ENCODE measurements around the gene TPP2. TPM values are rescaled to one million over a fixed set of nuclear protein-coding genes. Genes with fewer than 3 reads are reported as not detected.

TPP2 gene
- total and polyA plus RNA-seq, 9 of the 15 experiments (the other 6 are each of a cell fraction or from before 2014, with no cell fraction given), result 18.8 to 87.7 (median 55.9) TPM

DNA sequence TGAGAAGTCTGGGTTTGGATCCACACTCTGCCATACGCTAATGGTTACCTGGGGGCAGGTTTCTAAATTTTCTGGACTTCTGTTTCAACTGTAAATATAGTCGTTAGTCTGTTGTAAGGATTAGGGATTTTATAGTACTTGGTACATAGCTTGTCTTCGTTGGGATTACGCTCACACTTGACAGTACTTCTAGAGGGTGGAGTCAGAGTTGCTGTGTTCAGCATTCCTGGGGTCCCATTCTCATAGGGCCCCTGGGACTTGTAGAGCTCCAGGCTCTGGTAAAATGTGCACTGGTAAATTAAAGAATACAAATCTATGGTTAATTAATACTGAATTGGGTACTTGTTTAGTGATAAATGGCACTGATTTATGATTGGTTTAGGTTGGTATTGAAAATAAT lies 45.2 kb downstream of the TPP2 start:
- H2AFZ ChIP-seq (ENCODE audit: low read depth, low read length), result no peak overlapping the region
- no peak for TF ChIP-seq KAT7 (CRISPR knock-in tag; IDR thresholded peaks at IDR 0.05; ENCODE audit: borderline replicate concordance)
- TF ChIP-seq, protein P1, sequence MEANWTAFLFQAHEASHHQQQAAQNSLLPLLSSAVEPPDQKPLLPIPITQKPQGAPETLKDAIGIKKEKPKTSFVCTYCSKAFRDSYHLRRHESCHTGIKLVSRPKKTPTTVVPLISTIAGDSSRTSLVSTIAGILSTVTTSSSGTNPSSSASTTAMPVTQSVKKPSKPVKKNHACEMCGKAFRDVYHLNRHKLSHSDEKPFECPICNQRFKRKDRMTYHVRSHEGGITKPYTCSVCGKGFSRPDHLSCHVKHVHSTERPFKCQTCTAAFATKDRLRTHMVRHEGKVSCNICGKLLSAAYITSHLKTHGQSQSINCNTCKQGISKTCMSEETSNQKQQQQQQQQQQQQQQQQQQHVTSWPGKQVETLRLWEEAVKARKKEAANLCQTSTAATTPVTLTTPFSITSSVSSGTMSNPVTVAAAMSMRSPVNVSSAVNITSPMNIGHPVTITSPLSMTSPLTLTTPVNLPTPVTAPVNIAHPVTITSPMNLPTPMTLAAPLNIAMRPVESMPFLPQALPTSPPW (CRISPR knock-in tag; IDR thresholded peaks at IDR 0.05), result no peak
- TF ChIP-seq SP2 (IDR thresholded peaks at IDR 0.05; ENCODE audit: extremely low read depth, low read depth, low read length, poor library complexity, severe bottlenecking), result no peak
- TF ChIP-seq ZNF41 (CRISPR knock-in tag; conservative IDR thresholded peaks at IDR 0.05), result no peak
- TF ChIP-seq ZNF324 (CRISPR knock-in tag; IDR thresholded peaks at IDR 0.05), result no peak
- 47% methylated on average over 4 of the region's 4 CpGs for WGBS (ENCODE audit: insufficient coverage, low coverage, missing lambda C conversion rate)
- no TSS peak for BruUV-seq (replicated peaks)
- H3K27ac ChIP-seq (ENCODE audit: extremely low read depth, low read depth, low read length), result no peak overlapping the region
- no peak overlapping the region for H3K4me2 ChIP-seq (ENCODE audit: insufficient read depth, low read length)
- H3K79me2 ChIP-seq (ENCODE audit: control insufficient read depth, insufficient read depth, low read length), result no peaks in the 10 kb centered on the region
- no peak for FAIRE-seq
- in situ Hi-C loops (cut with MboI), result no loop called here
- intact Hi-C loops (cut with micrococcal nuclease), result no loop called here
- H3K4me1 ChIP-seq (replicated peaks in 1 of 2; ENCODE audit: control insufficient read depth in 2 of 2, insufficient read depth in 2 of 2, low read length in 2 of 2), result no peaks in the 10 kb centered on the region
- DNase-seq (ENCODE audit: extremely low read depth in 1 of 4, low spot score in 3 of 4), result no peak
- H3K27me3 ChIP-seq (ENCODE audit: control insufficient read depth in 2 of 2, insufficient read depth in 2 of 2, low read length in 2 of 2), result no peaks in the 10 kb centered on the region
- H3K9me1 ChIP-seq (ENCODE audit: control insufficient read depth, insufficient read depth, low read length), result no peaks in the 10 kb centered on the region
- peaks cover 94% of the 10 kb centered on the region for H3K36me3 ChIP-seq (ENCODE audit: control insufficient read depth, insufficient read depth, low read length)
- no peak overlapping the region for H3K4me3 ChIP-seq
- no peak overlapping the region for H3K9ac ChIP-seq (ENCODE audit: insufficient read depth in 1 of 2, low read depth in 2 of 2, low read length in 2 of 2)
- CTCF ChIA-PET (ENCODE audit: low intra/inter-chr PET ratio), result no interaction called here
- no peak for ATAC-seq
- H4K20me1 ChIP-seq (replicated peaks; ENCODE audit: control insufficient read depth, insufficient read depth, low read length), result no peaks in the 10 kb centered on the region
- H3K9me3 ChIP-seq (replicated peaks; ENCODE audit: control insufficient read depth, insufficient read depth, low read depth, low read length), result no peaks in the 10 kb centered on the region
- POLR2A ChIA-PET, result interaction anchor here (1.1 kb wide), 1 partner anchor 19 kb away, joined by 3 read pairs; no protein-coding TSS in a partner anchor

Measured in K562 (cell line).